NCI-H1092 treated with DMSO at 0.1 percent for 48 hours (cell line): ENCODE data around the gene TM2D1.
"Not testable (repeated sequence)": the region's sequence is repeated elsewhere in the genome, so short reads cannot be mapped to it uniquely, and the experiment has no call there.

Experiments used
- DNase-seq: peaks from one replicate; lab custom pipeline; 2025; lab: John Stamatoyannopoulos, UW

Gene TM2D1

DNA sequence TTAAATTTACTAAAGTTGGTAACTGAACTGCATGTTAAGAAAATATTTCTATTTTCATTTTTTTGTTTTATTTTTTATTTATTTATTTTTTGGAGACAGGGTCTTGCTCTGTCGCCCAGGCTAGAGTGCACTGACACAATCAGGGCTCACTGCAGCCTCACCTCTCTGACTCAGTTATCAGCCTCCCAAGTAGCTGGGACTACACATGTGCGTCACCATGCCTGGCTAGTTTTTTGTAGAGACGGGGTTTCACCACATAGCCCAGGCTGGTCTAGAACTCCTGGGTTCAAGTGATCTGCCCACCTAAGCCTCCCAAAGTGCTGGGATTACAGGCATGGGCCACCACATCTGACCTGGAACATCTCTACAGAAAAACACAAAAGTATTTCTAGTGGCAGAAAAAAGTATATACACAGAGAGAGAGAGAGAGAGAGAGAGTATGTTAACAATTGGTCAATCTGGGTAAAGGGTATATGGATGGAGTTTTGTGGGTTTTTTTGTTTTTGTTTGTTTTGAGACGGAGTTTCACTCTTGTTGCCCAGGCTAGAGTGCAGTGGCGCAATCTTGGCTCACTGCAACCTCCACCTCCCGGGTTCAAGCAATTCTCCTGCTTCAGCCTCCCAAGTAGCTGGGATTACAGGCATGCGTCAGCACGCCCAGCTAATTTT is 5.8 kb downstream of the TM2D1 start:
- DNase-seq: not testable (repeated sequence)

DNA sequence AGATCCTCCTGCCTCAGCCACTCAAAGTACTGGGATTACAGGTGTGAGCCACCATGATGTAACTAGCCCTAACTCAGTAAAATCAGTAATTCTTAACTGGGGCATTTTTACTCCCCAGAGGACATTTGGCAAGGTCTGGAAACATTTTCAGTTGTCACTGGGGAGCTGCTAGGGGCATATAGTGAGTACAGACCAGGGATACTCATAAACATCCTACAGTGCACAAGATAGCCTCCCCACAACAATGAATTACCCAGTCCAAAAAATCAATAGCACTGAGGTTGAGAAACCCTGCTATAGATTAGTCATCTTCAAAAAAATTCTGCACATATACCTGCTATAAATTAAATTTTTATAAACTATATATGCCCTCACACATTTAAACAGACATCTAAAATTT is 13.0 kb downstream of the TM2D1 start:
- no peak for DNase-seq

DNA sequence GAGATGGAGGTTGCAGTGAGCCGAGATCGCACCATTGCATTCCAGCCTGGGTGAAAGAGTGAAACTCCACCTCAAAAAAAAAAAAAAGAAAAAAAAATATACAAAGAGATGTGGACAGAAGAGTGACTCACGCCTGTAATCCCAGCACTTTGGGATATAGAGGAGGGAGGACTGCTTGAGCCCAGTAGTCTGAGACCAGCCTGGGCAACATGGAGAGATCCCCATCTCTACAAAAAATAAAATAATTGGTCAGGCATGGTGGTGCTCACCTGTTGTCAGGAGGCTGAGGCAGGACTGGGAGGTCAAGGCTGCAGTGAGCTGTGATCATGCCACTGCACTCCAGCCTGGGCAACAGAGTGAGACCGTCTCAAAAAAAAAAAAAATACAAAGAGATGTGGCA is 13.7 kb downstream of the TM2D1 start:
- not testable (repeated sequence) for DNase-seq

DNA sequence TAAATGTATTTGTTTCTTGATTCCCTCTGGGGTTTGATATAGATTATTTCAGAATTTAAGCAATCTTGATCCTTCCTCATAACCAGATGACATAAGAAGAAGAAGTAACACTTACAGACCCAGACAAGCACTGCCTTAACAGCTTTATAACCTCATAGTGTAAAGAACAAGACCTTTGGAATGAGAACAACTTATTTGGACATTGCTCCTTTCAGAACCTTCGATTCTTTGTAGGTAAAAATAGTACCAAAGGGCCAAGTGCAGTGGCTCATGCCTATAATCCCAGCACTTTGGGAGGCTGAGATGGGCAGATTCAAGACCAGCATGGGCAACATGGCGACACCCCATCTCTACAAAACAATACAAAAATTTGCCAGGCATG is 15.0 kb downstream of the TM2D1 start:
- DNase-seq: no peak

DNA sequence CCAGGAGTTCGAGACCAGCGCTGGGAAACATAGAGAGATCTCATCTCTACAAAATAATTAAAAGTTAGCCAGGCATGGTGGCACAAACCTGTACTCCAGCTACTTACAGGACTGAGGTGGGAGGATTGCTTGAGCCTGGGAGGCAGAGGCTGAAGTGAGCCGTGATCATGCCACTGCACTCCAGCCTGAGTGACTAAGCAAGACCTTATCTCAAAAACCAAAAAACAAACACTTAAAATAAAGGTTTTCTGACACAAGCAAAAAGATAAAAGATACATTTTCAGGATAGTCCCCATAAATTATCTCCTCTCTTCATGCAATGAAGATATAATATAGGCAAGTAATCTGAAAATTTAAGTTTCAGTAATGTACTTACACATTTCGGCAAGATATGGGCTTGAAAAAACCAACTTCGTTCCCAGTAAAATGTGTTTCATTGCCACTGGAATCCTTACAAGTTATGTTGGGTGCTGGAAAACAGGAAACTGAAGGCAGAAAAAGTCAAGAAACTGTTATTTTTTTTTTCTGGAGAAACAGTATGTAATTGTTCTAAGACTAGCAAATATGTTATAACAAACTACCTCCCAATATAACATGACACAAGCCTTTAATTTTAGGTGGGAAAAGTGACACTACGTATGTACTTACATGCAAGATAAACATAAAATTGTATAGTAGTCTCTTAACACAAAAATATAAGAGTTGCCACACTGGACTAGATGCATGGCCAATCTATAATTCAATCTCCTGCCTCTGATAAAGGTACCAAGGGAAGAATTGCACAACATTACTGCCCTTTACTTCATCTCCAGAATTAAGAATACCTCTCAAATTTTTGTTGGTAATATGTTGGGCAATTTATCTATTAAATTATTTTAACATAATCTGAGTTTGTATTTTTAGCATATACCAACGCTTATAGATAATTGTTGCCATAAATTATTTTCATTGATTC is 15.7 kb downstream of the TM2D1 start:
- no peak for DNase-seq

DNA sequence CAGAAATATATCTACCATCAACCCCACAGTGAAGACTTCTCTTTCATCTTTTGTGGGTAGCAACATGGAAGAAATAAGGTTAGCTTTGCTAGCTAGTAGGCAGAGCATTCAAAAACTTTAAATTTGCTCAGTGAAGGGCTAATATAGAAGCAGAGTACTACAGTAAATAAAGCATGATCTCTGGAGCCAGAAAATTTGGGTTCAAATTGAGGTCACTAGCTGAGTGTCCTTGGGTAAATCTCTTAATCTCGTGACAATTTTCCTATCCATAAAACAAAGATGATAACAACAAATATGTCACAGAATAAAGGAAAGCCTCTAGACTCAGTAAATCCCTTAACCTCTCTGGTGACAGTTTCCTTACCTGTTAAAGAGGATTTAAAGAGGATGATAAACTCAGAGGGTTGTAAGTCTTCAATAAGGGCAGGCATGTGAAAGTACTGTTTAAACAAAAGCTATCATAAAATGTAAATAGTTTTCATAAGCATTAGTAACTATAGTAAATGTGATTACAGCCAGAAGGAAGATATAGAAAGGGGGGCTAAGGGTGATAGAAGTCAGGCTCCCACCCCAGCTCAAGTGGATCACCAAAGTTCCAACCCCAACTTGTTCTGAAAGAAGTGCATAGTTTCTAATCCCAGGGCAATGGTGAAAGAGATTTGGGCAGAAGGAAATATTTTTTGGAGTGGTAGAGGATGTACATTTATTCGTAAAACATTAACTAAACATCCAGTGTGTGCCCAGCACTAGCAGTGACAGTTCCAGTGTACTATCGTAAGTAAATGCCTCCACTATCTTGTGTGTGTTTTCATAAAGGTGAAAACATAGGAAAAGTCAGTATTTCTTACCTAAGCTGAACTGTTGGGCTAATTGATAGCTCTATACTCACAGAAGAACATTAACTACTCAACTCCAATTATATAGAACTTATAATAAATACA is 24.8 kb downstream of the TM2D1 start:
- DNase-seq: peak; percentile 14

DNA sequence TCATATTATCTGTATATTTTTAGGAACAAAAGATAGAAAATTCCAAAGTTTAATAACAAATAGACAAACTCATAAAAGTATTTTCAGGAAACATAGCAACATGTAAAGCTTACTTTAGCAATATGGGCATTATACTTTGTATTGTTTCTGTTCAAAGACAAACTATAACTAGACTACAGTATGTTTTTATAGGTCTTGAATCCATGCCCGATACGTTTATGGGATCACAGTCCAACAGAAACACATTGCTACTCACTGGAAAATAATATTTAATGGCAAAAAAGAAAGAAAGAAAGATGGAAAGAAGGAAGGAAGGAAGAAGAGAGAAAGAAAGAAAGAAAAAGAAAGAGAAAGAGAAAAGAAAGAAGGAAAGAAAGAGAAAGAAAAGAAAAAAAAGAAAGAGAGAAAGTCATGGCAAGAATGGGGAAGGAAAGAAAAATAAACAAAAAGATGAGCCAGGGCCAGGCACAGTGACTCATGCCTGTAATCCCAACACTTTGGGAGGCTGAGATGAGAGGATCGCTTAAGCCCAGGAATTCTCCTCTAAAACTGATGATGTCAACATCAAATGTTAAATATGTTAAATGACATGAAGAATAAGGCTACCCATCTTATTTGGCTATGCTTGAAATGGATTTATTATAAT is 32.7 kb downstream of the TM2D1 start:
- DNase-seq: no peak

DNA sequence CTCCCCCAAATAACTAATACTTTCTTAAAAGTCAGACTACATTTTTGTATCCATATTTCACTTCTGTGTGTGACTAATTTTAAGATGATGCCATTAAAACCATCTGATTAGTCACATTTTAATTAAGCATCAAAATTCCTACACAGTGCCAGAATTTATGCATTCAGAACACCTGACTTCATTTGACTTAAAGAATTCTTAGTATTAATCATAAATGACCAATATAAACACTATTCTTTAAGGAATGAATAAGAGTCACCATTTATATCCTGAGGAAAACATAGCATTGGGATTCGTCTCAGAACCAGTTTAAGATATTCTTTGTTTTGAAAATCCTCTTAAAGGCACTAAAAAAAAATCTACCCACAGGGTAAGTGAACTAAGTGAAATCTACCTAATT is 37.0 kb downstream of the TM2D1 start:
- no peak for DNase-seq

DNA sequence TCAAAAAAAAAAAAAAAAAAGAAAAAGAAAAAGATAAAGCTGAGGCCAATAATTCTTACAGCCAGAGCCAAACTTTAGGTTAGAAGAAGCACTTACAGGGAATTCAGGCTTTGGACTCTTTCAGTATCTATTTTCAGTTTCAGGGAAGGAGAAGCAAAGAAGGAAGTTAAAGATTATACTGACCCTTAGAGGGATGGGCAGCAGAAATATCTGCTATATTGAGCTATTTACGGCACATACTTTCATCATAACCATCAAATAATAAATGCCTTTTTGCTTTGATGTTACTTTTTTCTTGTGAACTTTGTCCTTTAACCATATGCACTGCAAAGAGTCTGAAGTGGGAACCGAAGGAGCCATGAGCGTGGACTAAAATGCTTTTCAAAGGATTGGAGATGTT is 42.0 kb downstream of the TM2D1 start:
- DNase-seq: no peak

DNA sequence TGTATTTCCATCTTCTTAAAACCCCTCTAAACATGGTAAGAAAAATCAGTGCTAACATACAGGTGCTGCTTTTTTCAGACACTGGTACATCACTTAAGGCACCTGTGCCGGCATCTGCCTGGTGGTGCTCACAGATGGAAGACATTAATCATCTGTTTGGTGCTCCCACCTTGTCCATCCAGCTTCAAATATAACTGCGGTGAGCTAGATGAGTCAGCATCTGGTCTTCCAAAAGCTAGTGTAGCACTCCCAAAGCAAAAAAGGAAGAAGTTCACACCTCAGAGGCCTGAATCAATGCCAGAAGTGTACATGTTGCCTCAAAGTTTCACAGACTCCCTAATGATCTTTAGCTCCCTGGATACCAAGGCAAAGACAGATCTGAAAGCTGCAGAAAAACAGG is 44.4 kb downstream of the TM2D1 start:
- no peak for DNase-seq

DNA sequence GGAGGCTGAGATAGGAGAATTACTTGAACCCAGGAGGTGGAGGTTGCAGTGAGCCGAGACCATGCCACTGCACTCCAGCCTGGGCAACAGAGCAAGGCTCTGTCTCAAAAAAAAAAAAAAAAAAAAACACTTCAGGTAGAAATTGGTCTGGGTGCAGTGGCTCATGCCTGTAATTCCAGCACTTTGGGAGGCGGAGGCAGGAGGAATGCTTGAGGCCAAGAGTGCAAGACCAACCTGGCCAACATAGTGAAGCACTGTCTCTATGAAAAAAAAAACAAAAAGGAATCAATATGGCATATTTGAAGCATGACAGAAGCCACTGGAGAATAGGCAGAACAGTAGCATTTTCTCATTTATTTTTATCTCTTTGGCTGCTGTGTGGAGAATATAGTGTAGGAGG is 48.1 kb downstream of the TM2D1 start:
- not testable (repeated sequence) for DNase-seq

DNA sequence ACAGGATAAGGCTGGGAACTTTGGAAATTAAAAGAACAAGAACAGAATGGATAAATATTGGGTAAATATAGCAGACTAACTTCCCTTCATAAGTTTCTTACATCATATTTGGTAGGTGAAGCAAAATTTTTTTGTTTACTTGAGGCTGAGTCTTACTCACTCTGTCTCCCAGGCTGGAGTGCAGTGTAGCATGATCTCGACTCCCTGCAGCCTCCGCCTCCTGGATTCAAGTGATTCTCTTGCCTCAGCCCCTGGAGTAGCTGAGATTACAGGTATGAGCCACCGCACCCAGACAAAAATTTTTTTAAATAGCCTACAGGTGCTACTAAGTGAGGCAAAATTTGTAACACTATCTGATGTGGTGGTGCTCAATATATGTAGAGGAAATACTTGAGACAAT is 50.7 kb downstream of the TM2D1 start:
- no peak for DNase-seq

DNA sequence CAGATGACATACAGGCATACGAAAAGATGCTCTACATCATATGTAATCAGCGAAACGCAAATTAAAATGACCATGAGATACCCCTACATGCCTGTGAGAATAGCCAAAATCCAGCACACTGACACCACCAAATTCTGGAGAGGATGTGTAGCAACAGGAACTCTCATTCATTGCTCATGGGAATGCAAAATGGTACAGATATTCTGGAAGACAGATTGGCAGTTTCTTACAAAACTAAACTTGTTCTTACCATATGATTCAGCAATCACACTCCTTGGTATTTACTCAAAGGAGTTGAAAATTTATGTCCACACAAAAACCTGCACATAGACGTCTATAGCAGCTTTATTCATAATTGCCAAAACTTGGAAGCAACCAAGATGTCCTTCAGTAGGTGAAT is 52.6 kb downstream of the TM2D1 start:
- DNase-seq: no peak

DNA sequence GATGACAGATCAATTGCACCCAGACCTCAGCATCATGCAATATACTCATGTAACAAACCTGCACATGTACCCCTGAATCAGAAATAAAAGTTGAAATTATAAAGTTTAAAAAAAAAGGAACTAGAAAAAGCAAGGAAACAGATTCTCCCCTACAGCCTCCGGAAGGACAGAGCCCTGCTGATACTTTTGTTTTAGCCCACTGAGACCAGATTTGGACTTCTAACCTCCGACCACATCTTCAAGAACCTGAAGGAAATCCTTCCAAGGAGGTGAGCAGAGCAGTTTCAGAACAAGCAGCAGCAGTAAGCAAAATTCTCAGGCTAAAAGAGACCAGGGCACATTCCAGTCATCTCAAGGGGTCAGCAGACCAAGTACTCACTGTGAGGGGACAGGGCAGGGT is 54.5 kb downstream of the TM2D1 start:
- DNase-seq: no peak

DNA sequence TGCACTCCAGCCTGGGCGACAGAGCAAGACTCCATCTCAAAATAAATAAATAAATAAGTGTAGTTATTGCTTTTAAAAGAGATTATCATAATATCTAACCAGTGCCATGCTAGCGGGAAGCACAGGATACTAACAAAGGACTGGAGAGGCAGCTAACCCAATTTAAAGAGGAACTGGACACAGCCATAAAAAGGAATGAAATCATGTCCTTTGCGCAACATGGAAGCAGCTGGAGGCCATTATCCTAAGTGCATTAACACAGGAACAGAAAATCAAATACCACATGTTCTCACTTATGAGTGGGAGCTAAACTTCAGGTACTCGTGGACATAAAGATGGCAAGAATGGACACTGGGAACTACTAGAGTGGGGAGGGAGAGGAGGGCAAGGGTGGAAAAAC is 54.9 kb downstream of the TM2D1 start:
- no peak for DNase-seq

DNA sequence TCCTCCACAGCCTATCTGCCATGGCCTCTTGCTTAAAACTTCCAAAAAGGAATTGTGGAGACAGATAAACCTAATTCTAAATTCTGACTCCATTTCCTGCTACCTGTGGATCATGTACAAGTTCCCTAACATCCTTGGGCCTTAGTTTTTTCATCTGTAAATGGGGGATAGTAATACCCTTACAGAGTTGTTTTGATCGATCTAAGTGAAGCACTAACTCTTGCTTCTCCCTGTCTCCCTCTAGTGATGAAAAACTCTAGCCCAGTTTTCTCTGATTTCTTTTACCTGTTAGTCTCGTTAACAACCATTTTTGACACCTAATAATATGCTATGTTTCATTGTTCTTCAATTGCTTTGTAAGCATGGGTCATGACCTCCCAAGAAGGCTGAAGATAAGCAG is 65.9 kb downstream of the TM2D1 start:
- DNase-seq: no peak

DNA sequence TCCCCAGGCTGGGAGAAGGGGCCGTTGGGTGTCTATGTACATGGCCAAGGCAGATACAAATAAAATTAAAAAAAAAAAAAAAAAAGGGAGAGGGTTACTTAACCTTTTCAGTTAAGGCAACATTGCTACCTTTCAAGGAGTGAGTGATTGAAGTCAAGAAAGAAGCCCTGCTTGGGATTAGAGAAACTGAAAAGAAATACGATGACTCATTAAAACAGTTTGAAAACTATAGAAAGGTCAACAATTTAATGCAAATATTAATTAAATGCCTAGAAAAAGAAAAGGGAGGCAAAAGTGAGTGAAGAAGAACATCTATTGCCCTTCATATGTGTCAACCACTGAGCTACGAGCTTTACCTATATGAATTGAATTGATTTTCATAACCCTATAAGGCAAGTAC is 69.5 kb downstream of the TM2D1 start:
- no peak for DNase-seq

DNA sequence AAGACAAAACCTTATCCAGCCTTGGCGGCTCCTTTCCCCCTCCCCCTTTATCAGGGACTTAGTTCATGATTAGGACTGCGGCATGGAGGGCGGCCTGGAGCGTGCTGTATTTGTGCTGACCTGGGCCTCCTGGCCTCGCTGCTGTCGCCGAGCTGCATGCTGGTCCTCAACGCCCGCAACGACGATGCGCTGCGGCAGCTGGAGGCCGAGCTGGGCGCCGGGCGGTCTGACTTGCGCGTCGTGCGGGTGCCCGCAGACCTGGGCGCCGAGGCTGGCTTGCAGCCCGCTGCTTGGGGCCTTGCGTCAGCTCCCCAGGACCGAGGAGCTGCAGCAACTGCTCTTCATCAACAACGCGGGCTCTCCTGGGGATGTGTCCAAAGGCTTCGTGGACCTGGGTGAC is 70.9 kb downstream of the TM2D1 start:
- no peak for DNase-seq

DNA sequence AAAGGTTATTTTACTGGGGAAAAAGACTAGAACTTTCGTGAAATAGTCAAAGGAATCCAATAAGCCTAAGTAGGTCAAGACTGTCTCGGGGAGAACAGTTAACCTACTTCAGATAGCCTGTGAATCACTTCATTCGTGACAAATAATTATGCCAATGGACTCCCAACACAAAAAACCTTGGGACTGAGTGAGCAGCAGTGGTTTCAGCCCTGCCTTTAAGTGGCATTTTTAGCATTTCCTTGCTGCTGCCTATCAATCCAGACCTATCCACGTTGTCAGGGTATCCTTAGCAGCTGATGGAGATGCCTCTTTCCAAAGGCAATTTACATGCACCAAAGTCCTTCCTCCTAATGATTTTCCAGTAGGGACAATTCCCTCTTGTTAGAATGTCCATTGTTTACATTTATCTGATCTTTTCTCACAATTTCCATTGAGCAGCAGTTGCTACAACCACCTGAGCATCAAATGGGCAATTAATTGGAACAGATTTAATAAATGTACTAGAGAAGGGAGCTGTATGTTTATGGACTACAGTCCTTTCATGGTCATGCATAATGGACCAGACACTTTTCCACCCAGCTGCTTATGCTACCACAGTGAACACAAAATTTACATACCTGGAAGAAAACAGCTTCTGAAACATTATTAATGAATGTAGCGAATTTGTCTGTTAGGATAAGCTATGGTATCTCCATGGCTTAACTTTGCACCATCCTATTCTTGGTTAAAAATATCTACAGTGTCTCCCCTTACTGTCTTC is 75.8 kb downstream of the TM2D1 start:
- no peak for DNase-seq

DNA sequence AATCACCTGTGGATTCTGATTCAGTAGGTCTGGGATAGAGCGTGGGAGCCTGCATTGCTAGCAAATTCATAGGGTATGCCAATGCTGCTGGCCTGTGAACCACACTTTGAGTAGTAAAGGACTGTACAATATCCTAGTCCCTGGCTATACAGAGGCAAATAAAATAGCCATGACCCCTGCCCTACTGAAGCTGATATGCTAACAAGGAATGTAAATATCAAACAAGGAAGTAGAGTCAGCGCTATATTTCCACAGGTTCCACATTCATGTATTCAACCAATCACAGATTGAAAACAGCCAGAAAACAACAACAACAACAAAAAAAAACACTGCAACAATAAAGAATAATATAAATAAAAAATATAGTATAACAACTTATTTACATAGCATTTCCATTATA is 77.8 kb downstream of the TM2D1 start:
- no peak for DNase-seq

DNA sequence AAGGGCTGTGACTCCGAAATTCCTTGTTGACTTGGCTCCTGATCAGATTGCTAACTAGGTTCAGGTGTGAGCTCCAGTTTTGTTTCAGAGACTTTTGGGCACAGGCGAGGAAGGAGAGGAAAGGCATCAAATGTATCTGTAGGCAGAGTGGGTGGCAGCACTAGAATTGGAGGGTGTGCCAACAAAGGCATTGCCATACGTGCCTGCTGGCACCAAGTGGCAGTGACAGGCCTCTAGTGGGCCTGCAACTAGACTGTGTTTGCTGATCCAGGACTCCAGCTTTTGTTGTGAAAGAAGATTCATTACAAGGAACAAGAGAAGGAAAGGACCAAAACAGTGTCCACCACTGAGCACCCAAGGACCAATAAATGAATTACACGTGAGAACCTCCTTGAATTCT is 79.5 kb downstream of the TM2D1 start:
- no peak for DNase-seq
